SK-N-SH treated with all-trans-retinoic acid at 6 μM for 48 hours (cell line): ENCODE results near the gene CTNND2.

Experiments used
- ATAC-seq: fragments of 200-7000 bp; cut with Tn5 transposase; 3 replicates; pipeline ENCODE4 v1.9.1; 2020; ENCODE audit warnings: mild to moderate bottlenecking, moderate library complexity
- ARNTL ChIP-seq: fragments of 450-650 bp; formaldehyde crosslinking; IDR thresholded peaks from 2 replicates; pipeline ENCODE4 v1.5.0; 2020; ENCODE audit warnings: low read depth, mild to moderate bottlenecking, moderate library complexity, borderline replicate concordance
- CSDC2 ChIP-seq: fragments of 250-450 bp; sonication (Bioruptor Pico); IDR thresholded peaks from 2 replicates; pipeline ENCODE4 v1.5.0; 2020; ENCODE audit warnings: mild to moderate bottlenecking, moderate library complexity
- ESRRG ChIP-seq: fragments of 250-450 bp; sonication (Bioruptor Pico); IDR thresholded peaks from 2 replicates; pipeline ENCODE4 v1.6.1; 2021; ENCODE audit warnings: mild to moderate bottlenecking
- GLIS3 ChIP-seq: fragments of 250-450 bp; sonication (Bioruptor Pico); IDR thresholded peaks from 2 replicates; pipeline ENCODE4 v1.5.0; 2020; ENCODE audit warnings: mild to moderate bottlenecking, moderate library complexity
- OSR1 ChIP-seq: fragments of 250-450 bp; sonication (Bioruptor Pico); IDR thresholded peaks from 2 replicates; pipeline ENCODE4 v1.8.0; 2022; ENCODE audit warnings: moderate library complexity, mild to moderate bottlenecking, inconsistent platforms
- PPARA ChIP-seq: fragments of 250-450 bp; sonication (Bioruptor Pico); IDR thresholded peaks from 2 replicates; pipeline ENCODE4 v1.5.0; 2020; ENCODE audit warnings: mild to moderate bottlenecking, borderline replicate concordance
- RARB ChIP-seq: fragments of 250-450 bp; sonication (Bioruptor Pico); IDR thresholded peaks from 2 replicates; pipeline ENCODE4 v1.8.0; 2021; ENCODE audit warnings: mild to moderate bottlenecking, moderate library complexity
- SNAI2 ChIP-seq: fragments of 250-450 bp; sonication (Bioruptor Pico); IDR thresholded peaks from 2 replicates; pipeline ENCODE4 v1.5.0; 2020; ENCODE audit warnings: mild to moderate bottlenecking, moderate library complexity
- TCF4 ChIP-seq: fragments of 250-450 bp; sonication (Bioruptor Pico); IDR thresholded peaks from 2 replicates; pipeline ENCODE4 v1.8.0; 2021; ENCODE audit warnings: mild to moderate bottlenecking, moderate library complexity, borderline replicate concordance
- TOX ChIP-seq: fragments of 250-450 bp; sonication (Bioruptor Pico); IDR thresholded peaks from 2 replicates; pipeline ENCODE4 v1.8.0; 2021; ENCODE audit warnings: mild to moderate bottlenecking, moderate library complexity, borderline replicate concordance
- ZC3H10 ChIP-seq: fragments of 250-450 bp; sonication (Bioruptor Pico); IDR thresholded peaks from 2 replicates; pipeline ENCODE4 v1.5.1; 2021; ENCODE audit warnings: mild to moderate bottlenecking, moderate library complexity
- ZFP30 ChIP-seq: fragments of 450-650 bp; formaldehyde crosslinking; IDR thresholded peaks from 2 replicates; pipeline ENCODE4 v1.5.0; 2022; ENCODE audit warnings: mild to moderate bottlenecking, moderate library complexity
- ZNF565 ChIP-seq: fragments of 450-650 bp; formaldehyde crosslinking; conservative IDR thresholded peaks from 2 replicates; pipeline ENCODE4 v1.5.0; 2020; ENCODE audit warnings: low read depth, mild to moderate bottlenecking, moderate library complexity
- ZNF70 ChIP-seq: fragments of 450-650 bp; formaldehyde crosslinking; IDR thresholded peaks from 2 replicates; pipeline ENCODE4 v1.5.0; 2020; ENCODE audit warnings: mild to moderate bottlenecking, moderate library complexity
- ZNF8 ChIP-seq: fragments of 450-650 bp; formaldehyde crosslinking; IDR thresholded peaks from 2 replicates; pipeline ENCODE4 v1.5.0; 2020; ENCODE audit warnings: mild to moderate bottlenecking, moderate library complexity
- TF ChIP-seq, protein P1 (sequence below): fragments of 250-450 bp; sonication (Bioruptor Pico); IDR thresholded peaks from 2 replicates; pipeline ENCODE4 v1.8.0; 2021; ENCODE audit warnings: low read depth, mild to moderate bottlenecking, moderate library complexity, borderline replicate concordance
- TF ChIP-seq, protein P2 (sequence below): fragments of 250-450 bp; sonication (Bioruptor Pico); IDR thresholded peaks from 2 replicates; pipeline ENCODE4 v1.8.0; 2020; ENCODE audit warnings: mild to moderate bottlenecking, moderate library complexity, borderline replicate concordance
- TF ChIP-seq, protein P3 (sequence below): fragments of 250-450 bp; sonication (Bioruptor Pico); IDR thresholded peaks from 2 replicates; pipeline ENCODE4 v1.5.1; 2020; ENCODE audit warnings: low read depth, mild to moderate bottlenecking, moderate library complexity
- TF ChIP-seq, protein P4 (sequence below): fragments of 250-450 bp; sonication (Bioruptor Pico); IDR thresholded peaks from 2 replicates; pipeline ENCODE4 v1.5.1; 2021; ENCODE audit warnings: mild to moderate bottlenecking, moderate library complexity

Gene CTNND2

DNA sequence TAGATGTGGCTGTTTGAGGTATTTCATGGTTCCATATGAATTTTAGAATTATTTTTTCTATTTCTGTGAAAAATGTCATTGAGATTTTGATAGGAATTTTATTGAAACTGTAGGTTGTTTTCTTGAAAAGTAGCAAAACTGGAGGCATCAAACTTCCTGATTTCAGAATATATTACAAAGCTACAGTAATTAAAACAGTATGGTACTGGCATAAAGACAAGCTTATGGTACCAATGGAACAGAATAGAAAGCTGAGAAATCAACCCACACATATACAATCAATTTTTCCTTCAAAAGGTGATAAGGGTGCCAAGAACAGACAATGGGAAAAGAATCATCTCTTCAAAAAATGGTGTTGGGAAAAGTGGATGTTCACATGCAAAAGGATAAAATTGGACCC is 945.5 kb downstream of the CTNND2 start:
- no peak for ATAC-seq
- TF ChIP-seq, protein P1, sequence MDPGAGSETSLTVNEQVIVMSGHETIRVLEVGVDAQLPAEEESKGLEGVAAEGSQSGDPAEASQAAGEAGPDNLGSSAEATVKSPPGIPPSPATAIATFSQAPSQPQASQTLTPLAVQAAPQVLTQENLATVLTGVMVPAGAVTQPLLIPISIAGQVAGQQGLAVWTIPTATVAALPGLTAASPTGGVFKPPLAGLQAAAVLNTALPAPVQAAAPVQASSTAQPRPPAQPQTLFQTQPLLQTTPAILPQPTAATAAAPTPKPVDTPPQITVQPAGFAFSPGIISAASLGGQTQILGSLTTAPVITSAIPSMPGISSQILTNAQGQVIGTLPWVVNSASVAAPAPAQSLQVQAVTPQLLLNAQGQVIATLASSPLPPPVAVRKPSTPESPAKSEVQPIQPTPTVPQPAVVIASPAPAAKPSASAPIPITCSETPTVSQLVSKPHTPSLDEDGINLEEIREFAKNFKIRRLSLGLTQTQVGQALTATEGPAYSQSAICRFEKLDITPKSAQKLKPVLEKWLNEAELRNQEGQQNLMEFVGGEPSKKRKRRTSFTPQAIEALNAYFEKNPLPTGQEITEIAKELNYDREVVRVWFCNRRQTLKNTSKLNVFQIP = no peak
- TF ChIP-seq, protein P2, sequence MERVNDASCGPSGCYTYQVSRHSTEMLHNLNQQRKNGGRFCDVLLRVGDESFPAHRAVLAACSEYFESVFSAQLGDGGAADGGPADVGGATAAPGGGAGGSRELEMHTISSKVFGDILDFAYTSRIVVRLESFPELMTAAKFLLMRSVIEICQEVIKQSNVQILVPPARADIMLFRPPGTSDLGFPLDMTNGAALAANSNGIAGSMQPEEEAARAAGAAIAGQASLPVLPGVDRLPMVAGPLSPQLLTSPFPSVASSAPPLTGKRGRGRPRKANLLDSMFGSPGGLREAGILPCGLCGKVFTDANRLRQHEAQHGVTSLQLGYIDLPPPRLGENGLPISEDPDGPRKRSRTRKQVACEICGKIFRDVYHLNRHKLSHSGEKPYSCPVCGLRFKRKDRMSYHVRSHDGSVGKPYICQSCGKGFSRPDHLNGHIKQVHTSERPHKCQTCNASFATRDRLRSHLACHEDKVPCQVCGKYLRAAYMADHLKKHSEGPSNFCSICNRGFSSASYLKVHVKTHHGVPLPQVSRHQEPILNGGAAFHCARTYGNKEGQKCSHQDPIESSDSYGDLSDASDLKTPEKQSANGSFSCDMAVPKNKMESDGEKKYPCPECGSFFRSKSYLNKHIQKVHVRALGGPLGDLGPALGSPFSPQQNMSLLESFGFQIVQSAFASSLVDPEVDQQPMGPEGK (CRISPR knock-in tag) = no peak
- TF ChIP-seq OSR1 (CRISPR knock-in tag) = no peak

DNA sequence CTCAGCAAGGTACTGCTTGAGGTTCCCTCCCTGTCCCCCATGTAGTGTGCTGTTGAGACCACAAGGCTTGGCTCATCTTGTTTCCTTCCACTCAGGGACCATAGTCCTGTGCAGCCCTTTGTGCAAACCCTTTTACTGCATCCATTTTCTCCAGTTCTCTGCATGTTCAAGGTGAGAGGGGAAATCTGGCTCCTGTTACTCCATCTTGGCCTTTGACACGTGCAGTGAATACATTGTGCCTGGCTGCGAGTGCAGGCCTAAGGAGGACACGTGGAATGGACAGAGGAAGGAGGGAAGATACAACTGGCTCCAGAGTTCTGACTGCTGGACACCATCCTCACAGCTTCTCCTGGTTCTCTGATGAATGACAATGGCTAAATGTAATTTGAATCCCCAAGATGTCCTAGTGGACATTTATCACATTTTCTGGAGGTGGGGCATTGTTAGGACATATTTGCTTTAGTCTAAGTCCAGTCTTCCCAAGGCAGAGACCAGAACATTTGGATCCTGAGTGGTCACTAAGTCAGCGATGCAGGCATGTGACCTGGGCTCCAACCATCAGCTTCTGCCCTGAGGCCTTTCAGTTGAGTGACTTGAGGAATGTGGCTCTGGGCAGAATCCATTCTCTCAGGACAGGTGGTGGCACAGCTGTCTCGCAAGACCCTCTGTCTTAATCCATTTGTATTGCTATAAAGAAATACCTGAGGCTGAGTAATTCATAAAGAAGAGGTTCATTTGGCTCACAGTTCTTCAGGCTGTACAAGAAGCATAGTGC is 954.2 kb downstream of the CTNND2 start:
- no peak for TF ChIP-seq ZC3H10
- no peak for TF ChIP-seq CSDC2 (CRISPR knock-in tag)
- TF ChIP-seq TCF4 (CRISPR knock-in tag) = no peak
- no peak for ATAC-seq

DNA sequence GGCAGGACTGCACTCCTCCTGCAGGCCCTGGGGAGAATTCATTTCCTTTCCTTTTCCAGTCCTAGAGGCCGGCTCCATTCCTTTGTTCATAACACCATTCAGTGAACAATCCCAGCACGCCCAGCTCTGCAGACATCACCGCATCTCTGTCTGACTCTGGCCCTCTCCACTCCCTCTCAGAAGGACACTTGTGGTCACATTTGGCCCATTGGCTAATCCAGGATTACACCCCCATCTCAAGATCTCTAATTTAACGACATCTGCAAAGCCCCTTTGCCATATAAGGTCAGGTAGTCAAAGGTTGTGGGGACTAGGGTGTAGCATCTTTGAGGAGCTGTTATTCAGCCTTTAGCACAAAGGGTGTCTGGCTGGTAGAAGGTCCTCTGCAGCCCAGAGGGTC is 958.2 kb downstream of the CTNND2 start:
- no peak for TF ChIP-seq GLIS3
- no peak for TF ChIP-seq RARB (CRISPR knock-in tag)
- no peak for TF ChIP-seq ARNTL (CRISPR knock-in tag)
- TF ChIP-seq ZNF8 = no peak
- no peak for TF ChIP-seq PPARA (CRISPR knock-in tag)
- TF ChIP-seq ZFP30 (CRISPR knock-in tag) = no peak
- no peak for TF ChIP-seq ZNF565
- TF ChIP-seq, protein P3, sequence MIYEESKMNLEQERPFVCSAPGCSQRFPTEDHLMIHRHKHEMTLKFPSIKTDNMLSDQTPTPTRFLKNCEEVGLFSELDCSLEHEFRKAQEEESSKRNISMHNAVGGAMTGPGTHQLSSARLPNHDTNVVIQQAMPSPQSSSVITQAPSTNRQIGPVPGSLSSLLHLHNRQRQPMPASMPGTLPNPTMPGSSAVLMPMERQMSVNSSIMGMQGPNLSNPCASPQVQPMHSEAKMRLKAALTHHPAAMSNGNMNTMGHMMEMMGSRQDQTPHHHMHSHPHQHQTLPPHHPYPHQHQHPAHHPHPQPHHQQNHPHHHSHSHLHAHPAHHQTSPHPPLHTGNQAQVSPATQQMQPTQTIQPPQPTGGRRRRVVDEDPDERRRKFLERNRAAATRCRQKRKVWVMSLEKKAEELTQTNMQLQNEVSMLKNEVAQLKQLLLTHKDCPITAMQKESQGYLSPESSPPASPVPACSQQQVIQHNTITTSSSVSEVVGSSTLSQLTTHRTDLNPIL (CRISPR knock-in tag) = no peak
- TF ChIP-seq TCF4 (CRISPR knock-in tag) = no peak
- TF ChIP-seq, protein P1 = no peak
- TF ChIP-seq ESRRG (CRISPR knock-in tag) = no peak
- no peak for TF ChIP-seq SNAI2 (CRISPR knock-in tag)
- TF ChIP-seq TOX (CRISPR knock-in tag) = no peak
- TF ChIP-seq, protein P2 (CRISPR knock-in tag) = no peak
- TF ChIP-seq, protein P4, sequence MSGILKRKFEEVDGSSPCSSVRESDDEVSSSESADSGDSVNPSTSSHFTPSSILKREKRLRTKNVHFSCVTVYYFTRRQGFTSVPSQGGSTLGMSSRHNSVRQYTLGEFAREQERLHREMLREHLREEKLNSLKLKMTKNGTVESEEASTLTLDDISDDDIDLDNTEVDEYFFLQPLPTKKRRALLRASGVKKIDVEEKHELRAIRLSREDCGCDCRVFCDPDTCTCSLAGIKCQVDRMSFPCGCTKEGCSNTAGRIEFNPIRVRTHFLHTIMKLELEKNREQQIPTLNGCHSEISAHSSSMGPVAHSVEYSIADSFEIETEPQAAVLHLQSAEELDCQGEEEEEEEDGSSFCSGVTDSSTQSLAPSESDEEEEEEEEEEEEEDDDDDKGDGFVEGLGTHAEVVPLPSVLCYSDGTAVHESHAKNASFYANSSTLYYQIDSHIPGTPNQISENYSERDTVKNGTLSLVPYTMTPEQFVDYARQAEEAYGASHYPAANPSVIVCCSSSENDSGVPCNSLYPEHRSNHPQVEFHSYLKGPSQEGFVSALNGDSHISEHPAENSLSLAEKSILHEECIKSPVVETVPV (CRISPR knock-in tag) = no peak
- no peak for TF ChIP-seq ZC3H10
- TF ChIP-seq ZNF70 (CRISPR knock-in tag) = no peak
- TF ChIP-seq CSDC2 (CRISPR knock-in tag) = no peak
- no peak for ATAC-seq
